B cell (primary cell): ENCODE results near the gene ST8SIA5.

Source experiments
- CTCF ChIP-seq: fragments of 200-600 bp; IDR thresholded peaks from one replicate; pipeline ENCODE4 v1.8.0; 2022; ENCODE audit warnings: antibody characterized with exemption, mild to moderate bottlenecking
- EZH2 ChIP-seq: IDR thresholded peaks from 2 replicates; pipeline ENCODE4 v1.6.1; 2012; ENCODE audit warnings: borderline replicate concordance, low read depth, mild to moderate bottlenecking, moderate library complexity, low read length; ENCODE audit not compliant: insufficient read depth, poor library complexity, severe bottlenecking

- TF ChIP-seq CTCF (no peak), EZH2 (no peak)
These were observed 99.5 kb downstream of the ST8SIA5 start, which contains the start of gene LOXHD1 for GRCh38 chr18:46657115-46657955.
